KOPT-K1 (cell line): Measurements from ENCODE around the gene NR5A2.
"Not testable (repeated sequence)": the region's sequence is repeated elsewhere in the genome, so short reads cannot be mapped to it uniquely, and the experiment has no call there.

Experiments used
- H3K27ac ChIP-seq: fragments of 200-600 bp; sonication (generic); 2 replicates; pipeline ENCODE4 v1.5.1; 2016; ENCODE audit warnings: antibody characterized with exemption, mild to moderate bottlenecking, low read depth, low read length; ENCODE audit not compliant: poor library complexity, severe bottlenecking
- H3K36me3 ChIP-seq: fragments of 200-600 bp; sonication (generic); 2 replicates; pipeline ENCODE4 v1.5.1; 2017; ENCODE audit warnings: antibody characterized with exemption, mild to moderate bottlenecking, low read length, moderate library complexity; ENCODE audit not compliant: insufficient read depth
- H3K9me3 ChIP-seq: fragments of 200-600 bp; sonication (generic); 2 replicates; pipeline ENCODE4 v1.5.1; 2017; ENCODE audit warnings: antibody characterized with exemption, low read length, mild to moderate bottlenecking; ENCODE audit not compliant: insufficient read depth, poor library complexity, severe bottlenecking

The NR5A2 gene

DNA sequence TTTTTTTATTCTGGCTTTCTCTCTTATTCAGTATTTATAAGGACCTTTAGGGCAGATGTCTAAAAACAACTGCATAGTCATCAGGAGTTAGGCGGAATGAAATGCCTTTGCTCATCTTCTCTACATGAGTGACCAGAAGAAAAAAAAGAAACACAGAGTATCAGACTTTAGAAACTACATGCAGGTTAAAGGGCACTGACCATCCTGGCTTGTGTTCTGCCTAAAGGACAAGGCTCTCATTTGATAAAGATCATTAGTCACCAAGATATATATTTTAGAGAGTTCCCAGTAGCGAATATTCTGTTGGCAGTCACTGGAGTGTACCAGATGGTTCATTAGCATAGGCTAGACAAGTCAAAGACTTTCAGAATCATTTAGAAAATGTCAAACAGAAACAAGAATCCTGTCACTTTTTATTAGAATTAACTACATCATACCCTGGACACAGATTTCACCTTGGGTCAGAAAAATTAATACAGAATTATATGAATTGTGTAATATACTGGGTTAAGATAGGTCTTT is 145.6 kb downstream of the NR5A2 start:
- H3K27ac ChIP-seq, result no peak overlapping the region
- H3K9me3 ChIP-seq, result no peaks in the 10 kb centered on the region
- H3K36me3 ChIP-seq, result no peaks in the 10 kb centered on the region

DNA sequence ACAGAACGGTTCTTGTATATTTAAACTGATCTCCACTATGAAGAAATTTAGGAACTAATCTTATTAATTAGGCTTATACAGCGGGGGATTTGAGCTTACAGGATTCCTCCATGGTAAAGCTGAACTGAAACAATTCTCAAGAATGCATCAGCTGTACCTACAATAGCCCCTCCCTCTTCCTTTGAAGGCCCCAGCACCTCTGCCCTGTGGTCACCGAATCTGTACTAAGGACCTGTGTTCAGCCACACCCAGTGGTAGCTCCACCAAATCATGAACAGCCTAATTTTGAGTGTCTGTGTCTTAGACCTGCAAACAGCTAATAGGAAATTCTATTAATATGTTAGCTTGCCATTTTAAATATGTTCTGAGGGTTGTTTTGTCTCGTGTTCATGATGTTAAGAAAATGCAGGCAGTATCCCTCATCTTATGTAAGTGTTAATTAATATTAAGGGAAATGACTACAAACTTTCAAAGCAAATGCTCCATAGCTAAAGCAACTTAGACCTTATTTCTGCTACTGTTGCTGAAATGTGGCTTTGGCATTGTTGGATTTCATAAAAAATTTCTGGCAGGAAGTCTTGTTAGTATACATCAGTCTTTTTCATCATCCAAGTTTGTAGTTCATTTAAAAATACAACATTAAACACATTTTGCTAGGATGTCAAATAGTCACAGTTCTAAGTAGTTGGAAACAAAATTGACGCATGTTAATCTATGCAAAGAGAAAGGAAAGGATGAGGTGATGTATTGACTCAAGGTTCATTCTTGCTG is 147.2 kb downstream of the NR5A2 start:
- no peaks in the 10 kb centered on the region for H3K9me3 ChIP-seq

DNA sequence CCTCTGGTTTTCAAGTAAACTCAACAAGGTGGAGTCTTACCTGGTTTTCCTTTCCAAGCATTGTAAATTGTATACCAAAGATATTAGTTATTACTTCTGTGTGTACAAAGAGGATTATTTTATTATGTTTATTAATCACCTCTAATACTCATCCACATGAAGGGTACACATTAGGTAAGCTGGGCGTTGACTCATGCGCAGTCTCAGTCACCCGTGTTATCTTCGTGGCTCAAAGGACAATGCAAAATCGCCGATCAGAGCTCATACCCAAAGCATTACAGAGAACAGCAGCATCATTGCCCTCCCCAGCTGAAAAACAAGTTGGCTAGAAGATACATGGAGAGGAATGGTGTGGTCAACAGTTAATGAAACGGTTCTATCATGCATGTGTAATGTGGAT is 148.7 kb downstream of the NR5A2 start:
- no peaks in the 10 kb centered on the region for H3K9me3 ChIP-seq
- no peak overlapping the region for H3K27ac ChIP-seq
- no peaks in the 10 kb centered on the region for H3K36me3 ChIP-seq

More for the DNA sequence above, 147.2 kb downstream of the NR5A2 start:
- no peaks in the 10 kb centered on the region for H3K36me3 ChIP-seq
- H3K27ac ChIP-seq, result no peak overlapping the region

- H3K9me3 ChIP-seq, result no peaks in the 10 kb centered on the region
- H3K36me3 ChIP-seq, result no peaks in the 10 kb centered on the region
- no peak overlapping the region for H3K27ac ChIP-seq
These were observed 149.3 kb downstream of the NR5A2 start for GRCh38 chr1:200176798-200177197.

DNA sequence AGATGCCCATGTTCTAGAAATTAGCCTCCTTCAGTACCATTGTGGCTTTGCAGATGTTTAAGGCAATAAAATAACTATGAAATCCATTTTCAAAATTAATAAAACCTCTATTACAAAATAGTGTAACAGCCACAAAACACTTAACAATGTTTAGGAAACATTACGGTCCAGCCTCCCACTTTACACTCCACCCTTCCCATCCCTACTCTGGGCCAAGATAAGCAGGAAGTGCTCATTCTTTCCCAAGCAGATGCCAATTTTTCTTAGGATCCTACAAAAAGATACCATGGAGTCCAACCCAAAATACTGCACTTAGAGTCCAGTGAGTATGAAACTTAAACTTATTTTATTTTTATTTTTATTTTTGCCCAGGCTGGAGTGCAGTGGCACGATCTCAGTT is 150.8 kb downstream of the NR5A2 start:
- Histone ChIP-seq H3K27ac (no peak overlapping the region), H3K36me3 (no peaks in the 10 kb centered on the region), H3K9me3 (no peaks in the 10 kb centered on the region)

- Histone ChIP-seq H3K9me3 (no peaks in the 10 kb centered on the region), H3K27ac (no peak overlapping the region)
These were observed 151.7 kb downstream of the NR5A2 start for GRCh38 chr1:200179126-200179780.

DNA sequence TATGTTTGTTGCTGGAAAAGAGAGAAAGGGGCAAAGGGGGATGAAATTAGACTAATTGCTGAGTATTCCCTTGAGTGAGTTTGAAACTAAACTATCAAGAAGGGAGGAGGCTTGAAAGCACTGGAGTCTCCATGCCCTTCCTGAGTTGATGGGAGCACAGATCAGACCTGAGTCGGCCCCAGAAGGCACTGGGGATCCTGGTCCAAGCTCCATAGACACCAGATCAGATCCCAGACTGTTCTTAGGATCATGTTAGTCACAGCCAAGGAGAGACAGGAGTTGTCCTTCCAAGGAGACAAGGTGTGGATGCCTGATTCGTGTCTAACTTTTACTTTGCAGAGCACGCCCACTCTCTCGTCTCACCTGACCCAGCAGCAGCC is 152.3 kb downstream of the NR5A2 start:
- Histone ChIP-seq H3K27ac (no peak overlapping the region), H3K36me3 (no peaks in the 10 kb centered on the region), H3K9me3 (no peaks in the 10 kb centered on the region)

More at GRCh38 chr1:200179126-200179780, 151.7 kb downstream of the NR5A2 start:
- no peaks in the 10 kb centered on the region for H3K36me3 ChIP-seq

GRCh38 chr1:200180821-200181220 is 153.3 kb downstream of the NR5A2 start:
- no peaks in the 10 kb centered on the region for H3K36me3 ChIP-seq
- H3K9me3 ChIP-seq, result no peaks in the 10 kb centered on the region
- no peak overlapping the region for H3K27ac ChIP-seq

GRCh38 chr1:200181861-200182260 is 154.4 kb downstream of the NR5A2 start:
- Histone ChIP-seq H3K27ac (no peak overlapping the region), H3K9me3 (no peaks in the 10 kb centered on the region), H3K36me3 (no peaks in the 10 kb centered on the region)

- no peaks in the 10 kb centered on the region for H3K9me3 ChIP-seq
- no peak overlapping the region for H3K27ac ChIP-seq
- H3K36me3 ChIP-seq, result no peaks in the 10 kb centered on the region
These were observed 155.2 kb downstream of the NR5A2 start for GRCh38 chr1:200182701-200183100.

GRCh38 chr1:200183637-200184036 is 156.1 kb downstream of the NR5A2 start:
- Histone ChIP-seq H3K36me3 (no peaks in the 10 kb centered on the region), H3K27ac (no peak overlapping the region), H3K9me3 (no peaks in the 10 kb centered on the region)

DNA sequence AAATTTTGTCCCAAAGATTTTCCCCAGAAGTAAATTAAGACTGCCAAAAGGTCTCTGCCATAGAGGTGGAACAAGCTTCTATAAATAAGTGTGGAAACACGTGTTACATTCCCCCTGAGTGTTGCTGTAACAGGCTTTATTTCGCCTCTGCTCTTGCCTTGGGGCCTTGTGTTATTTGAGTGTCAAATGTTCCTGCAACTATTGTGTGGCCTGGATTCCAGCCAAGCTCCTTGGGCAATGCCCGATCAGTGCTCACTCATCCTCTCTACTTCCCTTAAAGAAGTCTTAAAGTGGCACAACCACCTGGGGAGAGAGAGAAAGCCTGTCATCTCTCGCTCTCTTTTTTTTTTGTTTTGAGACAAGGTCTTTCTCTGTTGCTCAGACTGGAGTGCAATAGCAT is 156.7 kb downstream of the NR5A2 start:
- H3K9me3 ChIP-seq, result no peaks in the 10 kb centered on the region
- no peaks in the 10 kb centered on the region for H3K36me3 ChIP-seq
- H3K27ac ChIP-seq, result no peak overlapping the region

DNA sequence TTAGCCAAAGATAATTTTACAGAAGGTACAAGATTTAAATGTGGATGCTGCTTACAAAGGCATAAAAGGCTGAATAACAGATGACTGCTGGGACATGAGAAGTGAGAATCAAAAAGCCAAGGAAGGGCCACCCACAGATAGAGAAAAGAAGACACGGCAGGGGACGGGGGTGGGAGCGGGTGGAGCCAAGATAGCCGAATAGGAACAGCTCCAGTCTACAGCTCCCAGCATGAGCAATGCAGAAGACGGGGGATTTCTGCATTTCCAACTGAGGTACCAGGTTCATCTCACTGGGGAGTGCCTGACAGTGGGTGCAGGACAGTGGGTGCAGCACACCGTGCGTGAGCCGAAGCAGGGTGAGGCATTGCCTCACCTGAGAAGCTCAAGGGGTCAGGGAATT is 157.7 kb downstream of the NR5A2 start:
- not testable (repeated sequence) for H3K9me3 ChIP-seq, H3K36me3 ChIP-seq, H3K27ac ChIP-seq

DNA sequence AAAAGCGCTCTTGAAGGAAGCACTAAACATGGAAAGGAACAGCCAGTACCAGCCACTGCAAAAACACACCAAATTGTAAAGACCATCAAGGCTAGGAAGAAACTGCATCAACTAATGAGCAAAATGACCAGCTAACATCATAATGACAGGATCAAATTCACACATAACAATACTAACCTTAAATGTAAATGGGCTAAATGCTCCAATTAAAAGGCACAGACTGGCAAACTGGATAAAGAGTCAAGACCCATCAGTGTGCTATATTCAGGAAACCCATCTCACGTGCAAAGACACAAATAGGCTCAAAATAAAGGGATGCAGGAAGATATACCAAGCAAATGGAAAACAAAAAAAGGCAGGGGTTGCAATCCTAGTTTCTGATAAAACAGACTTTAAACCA is 159.8 kb downstream of the NR5A2 start:
- H3K36me3 ChIP-seq, H3K9me3 ChIP-seq, H3K27ac ChIP-seq: not testable (repeated sequence)

GRCh38 chr1:200191993-200192392 is 164.5 kb downstream of the NR5A2 start:
- Histone ChIP-seq H3K36me3 (no peaks in the 10 kb centered on the region), H3K9me3 (no peaks in the 10 kb centered on the region), H3K27ac (no peak overlapping the region)

GRCh38 chr1:200194477-200194876 is 167.0 kb downstream of the NR5A2 start:
- H3K9me3 ChIP-seq, result no peaks in the 10 kb centered on the region
- no peak overlapping the region for H3K27ac ChIP-seq

More at GRCh38 chr1:200194477-200194876, 167.0 kb downstream of the NR5A2 start:
- no peaks in the 10 kb centered on the region for H3K36me3 ChIP-seq
